GM23248 (cell line): ENCODE data around the gene SLC7A1. TPM values are rescaled to one million over a fixed set of nuclear protein-coding genes. Genes with fewer than 3 reads are reported as not detected.

Experiments used
- DNase-seq: peaks from one replicate; pipeline ENCODE4 v3.0.0-alpha.2; 2015
- H2AFZ ChIP-seq: fragments of 200-600 bp; sonication (generic); 2 replicates; pipeline ENCODE4 v1.6.1; 2016; ENCODE audit warnings: antibody characterized with exemption
- H3F3A ChIP-seq: fragments of 200-600 bp; sonication (generic); 2 replicates; pipeline ENCODE4 v1.6.1; 2016; ENCODE audit warnings: mild to moderate bottlenecking, antibody characterized with exemption, mixed run types; ENCODE audit not compliant: insufficient read depth
- H3K27ac ChIP-seq: fragments of 200-600 bp; sonication (generic); 2 replicates; pipeline ENCODE4 v1.5.1; 2016; ENCODE audit warnings: mild to moderate bottlenecking
- H3K27me3 ChIP-seq: fragments of 200-600 bp; sonication (generic); replicated peaks from 2 replicates; pipeline ENCODE4 v1.6.1; 2016; ENCODE audit warnings: mild to moderate bottlenecking; ENCODE audit not compliant: insufficient read depth
- H3K36me3 ChIP-seq: fragments of 200-600 bp; sonication (generic); 2 replicates; pipeline ENCODE4 v1.6.1; 2016; ENCODE audit warnings: low read depth, mild to moderate bottlenecking
- H3K4me1 ChIP-seq: fragments of 200-600 bp; sonication (generic); 2 replicates; pipeline ENCODE4 v1.6.1; 2016; ENCODE audit warnings: mild to moderate bottlenecking; ENCODE audit not compliant: insufficient read depth
- H3K4me2 ChIP-seq: fragments of 200-600 bp; sonication (generic); one replicate; pipeline ENCODE4 v1.6.1; 2016; ENCODE audit warnings: mild to moderate bottlenecking; ENCODE audit not compliant: unreplicated experiment
- H3K4me3 ChIP-seq: fragments of 200-600 bp; sonication (generic); 2 replicates; pipeline ENCODE4 v1.5.1; 2016; ENCODE audit warnings: mild to moderate bottlenecking
- H3K79me2 ChIP-seq: fragments of 200-600 bp; sonication (generic); 2 replicates; pipeline ENCODE4 v1.6.1; 2016; ENCODE audit warnings: mild to moderate bottlenecking; ENCODE audit not compliant: insufficient read depth
- H3K9ac ChIP-seq: fragments of 200-600 bp; sonication (generic); 2 replicates; pipeline ENCODE4 v1.6.1; 2016; ENCODE audit warnings: mild to moderate bottlenecking
- H3K9me2 ChIP-seq: fragments of 200-600 bp; sonication (generic); 2 replicates; pipeline ENCODE4 v1.6.1; 2016; ENCODE audit warnings: mixed run types, mild to moderate bottlenecking, moderate library complexity; ENCODE audit not compliant: insufficient read depth
- H3K9me3 ChIP-seq: fragments of 200-600 bp; sonication (generic); one replicate; pipeline ENCODE4 v1.6.1; 2017; ENCODE audit warnings: low read depth
- H4K20me1 ChIP-seq: fragments of 200-600 bp; sonication (generic); 2 replicates; pipeline ENCODE4 v1.6.0; 2016; ENCODE audit not compliant: insufficient read depth
- EZH2 ChIP-seq: fragments of 200-600 bp; sonication (generic); IDR thresholded peaks from 2 replicates; pipeline ENCODE4 v1.6.1; 2018; ENCODE audit warnings: antibody characterized with exemption, mild to moderate bottlenecking; ENCODE audit not compliant: insufficient read depth, poor library complexity, severe bottlenecking
- EZH2phosphoT487 ChIP-seq: fragments of 200-600 bp; sonication (generic); IDR thresholded peaks from 2 replicates; pipeline ENCODE4 v1.6.1; 2018; ENCODE audit warnings: antibody characterized with exemption, moderate library complexity, mild to moderate bottlenecking, low read depth; ENCODE audit not compliant: insufficient read depth
- WGBS, 2 experiments: methylation state at CpG; one replicate each; pipeline ENCODE4 v1.1.6; 2015 to 2017; ENCODE audit warnings: low lambda C conversion rate in 2 of 2, low coverage in 1 of 2; ENCODE audit errors: missing lambda C conversion rate in 2 of 2; 5-methylcytosine and 5-hydroxymethylcytosine counted together
- in situ Hi-C: fragments of 300-500 bp; cut with MboI; formaldehyde crosslinking; loops from 2 replicates; pipeline ENCODE4 v1.15.0; 2020
- polyA plus RNA-seq: library from polyadenylated mRNA; unstranded; fragments of >200 nt; fragmentation: Nextera tagmentation; extraction: Ambion mirVana; gene quantifications from 2 replicates; pipeline ENCODE4 v1.2.1, GENCODE V29; 2016
- total RNA-seq: library from RNA; depleted of rRNA; stranded (reverse); fragments of >200 nt; shearing (Covaris generic); gene quantifications from 2 replicates; pipeline ENCODE4 v1.2.3, GENCODE V29; 2014

SLC7A1 gene
- total and polyA plus RNA-seq, 2 experiments from 2014 or later: 34.7 to 38.6 TPM

GRCh38 chr13:29562786-29563438, 32.6 kb downstream of the SLC7A1 start:
- Histone ChIP-seq H3K9me3 (no peaks in the 10 kb centered on the region), H3K4me3 (no peak overlapping the region), H2AFZ (no peak overlapping the region), H4K20me1 (peaks cover 53% of the 10 kb centered on the region), H3F3A (peaks cover 23% of the 10 kb centered on the region; the same call in 1 of the 2 replicates), H3K9ac (no peak overlapping the region), H3K79me2 (peaks cover 86% of the 10 kb centered on the region), H3K27ac (no peak overlapping the region), H3K4me1 (peaks cover 32% of the 10 kb centered on the region), H3K36me3 (0 out of 2 replicates have a peak, but pooled peaks cover 3% of the 10 kb centered on the region), H3K9me2 (no peaks in the 10 kb centered on the region), H3K4me2 (no peak overlapping the region), H3K27me3 (no peaks in the 10 kb centered on the region)
- 89 to 91% methylated on average over 7 of the region's 7 CpGs for WGBS, 2 experiments
- peak; percentile 30 for DNase-seq
- in situ Hi-C loops: no loop called here
- TF ChIP-seq EZH2phosphoT487 (no peak), EZH2 (no peak)

- no peak overlapping the region for H2AFZ ChIP-seq
- 0 out of 2 replicates have a peak, but pooled peaks cover 3% of the 10 kb centered on the region for H3K36me3 ChIP-seq
- H3K4me3 ChIP-seq: no peak overlapping the region
- no peak for DNase-seq
- H3K9me3 ChIP-seq: no peaks in the 10 kb centered on the region
- H3K9ac ChIP-seq: no peak overlapping the region
- peaks cover 56% of the 10 kb centered on the region for H4K20me1 ChIP-seq
- 77 to 84% methylated on average over 6 of the region's 6 CpGs for WGBS, 2 experiments
- peaks cover 84% of the 10 kb centered on the region for H3K79me2 ChIP-seq
- no peak overlapping the region for H3K27ac ChIP-seq
- in situ Hi-C loops: no loop called here
- no peaks in the 10 kb centered on the region for H3K9me2 ChIP-seq
- no peaks in the 10 kb centered on the region for H3K27me3 ChIP-seq
- TF ChIP-seq EZH2: no peak
- TF ChIP-seq EZH2phosphoT487: no peak
- peaks cover 30% of the 10 kb centered on the region for H3K4me1 ChIP-seq
- H3K4me2 ChIP-seq: no peak overlapping the region
- peaks cover 30% of the 10 kb centered on the region for H3F3A ChIP-seq
These were observed 33.6 kb downstream of the SLC7A1 start for GRCh38 chr13:29561918-29562317.

DNA sequence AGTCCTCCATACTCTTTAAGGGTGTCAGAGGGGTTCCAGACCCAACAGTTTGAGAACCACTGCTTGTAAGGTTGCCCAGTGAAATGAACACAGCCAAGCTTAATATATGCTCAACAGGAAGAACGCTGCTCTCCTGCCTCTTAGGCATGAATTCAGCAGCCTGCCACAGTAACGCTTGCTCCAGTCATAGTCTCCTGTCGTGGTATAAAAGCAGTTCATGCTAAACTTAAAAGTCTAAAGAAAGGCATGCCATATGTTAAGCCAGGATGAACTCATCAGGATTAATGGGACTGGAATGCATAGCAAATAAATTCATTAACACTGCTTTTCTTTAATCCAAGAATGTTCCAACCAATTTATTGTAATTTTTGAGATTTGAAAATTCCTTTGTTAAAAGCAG, 38.7 kb downstream of the SLC7A1 start:
- TF ChIP-seq EZH2 (no peak), EZH2phosphoT487 (no peak)
- WGBS, 2 experiments: 44 to 46% methylated on average over 3 of the region's 3 CpGs
- Histone ChIP-seq H4K20me1 (peaks cover 38% of the 10 kb centered on the region), H3K79me2 (peaks cover 83% of the 10 kb centered on the region), H3K27me3 (no peaks in the 10 kb centered on the region), H3F3A (peaks cover 50% of the 10 kb centered on the region), H3K4me1 (peaks cover 6% of the 10 kb centered on the region), H3K9ac (no peak overlapping the region), H3K9me2 (no peaks in the 10 kb centered on the region), H3K9me3 (no peaks in the 10 kb centered on the region), H3K36me3 (peaks cover 15% of the 10 kb centered on the region), H3K4me3 (no peak overlapping the region), H3K27ac (peak overlapping the region; percentile 36), H3K4me2 (no peak overlapping the region), H2AFZ (no peak overlapping the region)
- no peak for DNase-seq
- in situ Hi-C loops: no loop called here

- H3K36me3 ChIP-seq: peaks cover 43% of the 10 kb centered on the region
- H3F3A ChIP-seq: peaks cover 48% of the 10 kb centered on the region
- H3K4me3 ChIP-seq: no peak overlapping the region
- no peak overlapping the region for H3K9ac ChIP-seq
- 91% methylated on average over 6 of the region's 6 CpGs for WGBS, 2 experiments
- peaks cover 99% of the 10 kb centered on the region for H3K79me2 ChIP-seq
- H3K9me2 ChIP-seq: no peaks in the 10 kb centered on the region
- TF ChIP-seq EZH2 (no peak), EZH2phosphoT487 (no peak)
- no peaks in the 10 kb centered on the region for H3K9me3 ChIP-seq
- peaks cover 17% of the 10 kb centered on the region for H4K20me1 ChIP-seq
- no peaks in the 10 kb centered on the region for H3K4me1 ChIP-seq
- peak; percentile 41 for DNase-seq
- in situ Hi-C loops: no loop called here
- H3K4me2 ChIP-seq: no peak overlapping the region
- H2AFZ ChIP-seq: no peak overlapping the region
- H3K27ac ChIP-seq: no peak overlapping the region
- H3K27me3 ChIP-seq: no peaks in the 10 kb centered on the region
These were observed 44.3 kb downstream of the SLC7A1 start for GRCh38 chr13:29551214-29551613.
